Myocyte (in vitro differentiated cells): Measurements from ENCODE around the gene PHACTR3. TPM values are rescaled to one million over a fixed set of nuclear protein-coding genes. Genes with fewer than 3 reads are reported as not detected.

Experiments
- DNase-seq: peaks from one replicate; pipeline ENCODE4 v3.0.0-alpha.2; 2012; ENCODE audit warnings: low read depth
- total RNA-seq: library from RNA; depleted of rRNA; stranded (reverse); fragments of >200 nt; gene quantifications from 2 replicates; pipeline ENCODE4 v1.2.3, GENCODE V29; 2014

The PHACTR3 gene
- total RNA-seq, 1 donor from 2014 or later: not detected

GRCh38 chr20:59588236-59588855 lies 16.0 kb upstream of the PHACTR3 start:
- no peak for DNase-seq

- DNase-seq: no peak
These were observed 15.2 kb upstream of the PHACTR3 start for GRCh38 chr20:59589086-59589684.

GRCh38 chr20:59591061-59591460 lies 13.3 kb upstream of the PHACTR3 start:
- DNase-seq: no peak

GRCh38 chr20:59596690-59597089 lies 7.7 kb upstream of the PHACTR3 start:
- no peak for DNase-seq

- DNase-seq: no peak
These were observed 7.1 kb upstream of the PHACTR3 start for GRCh38 chr20:59597240-59597639.

- no peak for DNase-seq
These were observed 5.6 kb upstream of the PHACTR3 start for GRCh38 chr20:59598625-59599310.

GRCh38 chr20:59599941-59600340 lies 4.4 kb upstream of the PHACTR3 start:
- DNase-seq: no peak

- no peak for DNase-seq
These were observed 3.9 kb upstream of the PHACTR3 start for GRCh38 chr20:59600472-59600871.

GRCh38 chr20:59602546-59603080 lies 1.7 kb upstream of the PHACTR3 start:
- DNase-seq: no peak

GRCh38 chr20:59603176-59603575 lies 1.2 kb upstream of the PHACTR3 start:
- DNase-seq: no peak

GRCh38 chr20:59604741-59605600 lies 631 bp downstream of the PHACTR3 start:
- DNase-seq: no peak

- DNase-seq: no peak
These were observed 1.4 kb downstream of the PHACTR3 start for GRCh38 chr20:59605601-59606364.

GRCh38 chr20:59606566-59606965 lies 2.2 kb downstream of the PHACTR3 start:
- no peak for DNase-seq

GRCh38 chr20:59608396-59608795 lies 4.1 kb downstream of the PHACTR3 start:
- DNase-seq: no peak

- no peak for DNase-seq
These were observed 4.5 kb downstream of the PHACTR3 start for GRCh38 chr20:59608871-59609270.

- no peak for DNase-seq
These were observed 6.9 kb downstream of the PHACTR3 start for GRCh38 chr20:59611286-59611685.

GRCh38 chr20:59613861-59614260 lies 9.5 kb downstream of the PHACTR3 start:
- DNase-seq: no peak

- DNase-seq: no peak
These were observed 10.4 kb downstream of the PHACTR3 start for GRCh38 chr20:59614714-59615113.

GRCh38 chr20:59616306-59616705 lies 12.0 kb downstream of the PHACTR3 start:
- no peak for DNase-seq

- DNase-seq: no peak
These were observed 12.9 kb downstream of the PHACTR3 start for GRCh38 chr20:59617221-59617620.

- DNase-seq: no peak
These were observed 13.8 kb downstream of the PHACTR3 start for GRCh38 chr20:59618131-59618530.
